ENCODE data around the gene SCG5.

- TF ChIP-seq CTCF (conservative IDR thresholded peaks at IDR 0.05; ENCODE audit: low read depth, low read length) (no peak), EZH2 (IDR thresholded peaks at IDR 0.05; ENCODE audit: low read length, unreplicated experiment) (no peak)
Measured at GRCh38 chr15:32716915-32717425, 75.5 kb downstream of the SCG5 start.

Measured in PC-3 (cell line).